HepG2 (cell line): ENCODE data around the gene TRMT112. TPM values are rescaled to one million over a fixed set of nuclear protein-coding genes. Genes with fewer than 3 reads are reported as not detected.
A peak's percentile ranks its signal among the peaks of the same experiment; 100 is the strongest.

Experiments used
- KMT2A ChIP-seq: sonication (generic); formaldehyde crosslinking; IDR thresholded peaks from 2 replicates; pipeline ENCODE4 v1.4.0; 2020; ENCODE audit warnings: missing genetic modification reagents
- NFKBIZ ChIP-seq: IDR thresholded peaks from 2 replicates; pipeline ENCODE4 v1.6.1; 2018; ENCODE audit warnings: missing genetic modification reagents, missing compliant biosample characterization
- RARA ChIP-seq: IDR thresholded peaks from 2 replicates; pipeline ENCODE4 v1.6.1; 2016; ENCODE audit warnings: missing genetic modification reagents, missing compliant biosample characterization
- XRCC5 ChIP-seq: fragments of 200-400 bp; formaldehyde crosslinking; optimal IDR thresholded peaks from 2 replicates; pipeline ENCODE3; 2017; ENCODE audit warnings: mild to moderate bottlenecking, low read length
- ZNF230 ChIP-seq: sonication (generic); formaldehyde crosslinking; IDR thresholded peaks from 2 replicates; pipeline ENCODE4 v1.4.0; 2020; ENCODE audit warnings: mild to moderate bottlenecking, missing genetic modification reagents
- ZNF34 ChIP-seq: sonication (generic); formaldehyde crosslinking; IDR thresholded peaks from 2 replicates; pipeline ENCODE4 v1.4.0; 2020; ENCODE audit warnings: mild to moderate bottlenecking, missing genetic modification reagents, borderline replicate concordance
- ZNF446 ChIP-seq: sonication (generic); formaldehyde crosslinking; IDR thresholded peaks from 2 replicates; pipeline ENCODE4 v1.5.0; 2020; ENCODE audit warnings: mild to moderate bottlenecking, missing genetic modification reagents
- ZNF468 ChIP-seq: sonication (generic); formaldehyde crosslinking; IDR thresholded peaks from 2 replicates; pipeline ENCODE4 v1.8.0; 2022; ENCODE audit warnings: mild to moderate bottlenecking, moderate library complexity, missing genetic modification reagents
- ZNF589 ChIP-seq: sonication (generic); formaldehyde crosslinking; conservative IDR thresholded peaks from 2 replicates; pipeline ENCODE4 v1.8.0; 2022; ENCODE audit warnings: mild to moderate bottlenecking, moderate library complexity, missing genetic modification reagents
- ZNF616 ChIP-seq: sonication (generic); formaldehyde crosslinking; IDR thresholded peaks from 2 replicates; pipeline ENCODE4 v1.5.0; 2020; ENCODE audit warnings: low read depth, mild to moderate bottlenecking, missing genetic modification reagents
- ZNF660 ChIP-seq: sonication (generic); formaldehyde crosslinking; IDR thresholded peaks from 2 replicates; pipeline ENCODE4 v1.5.1; 2020; ENCODE audit warnings: mild to moderate bottlenecking, low read depth, missing genetic modification reagents, borderline replicate concordance
- ZNF724P ChIP-seq: sonication (generic); formaldehyde crosslinking; IDR thresholded peaks from 2 replicates; pipeline ENCODE4 v1.8.0; 2022; ENCODE audit warnings: missing genetic modification reagents, borderline replicate concordance
- ZZZ3 ChIP-seq: sonication (generic); formaldehyde crosslinking; IDR thresholded peaks from 2 replicates; pipeline ENCODE4 v1.4.0; 2020; ENCODE audit warnings: missing genetic modification reagents, mild to moderate bottlenecking, borderline replicate concordance
- polyA plus RNA-seq, 8 experiments: library from polyadenylated mRNA; depleted of rRNA in 3 of 8; stranded (reverse) in 7 of 8; unstranded in 1 of 8; fragments of >200 nt; fragmentation: Illumina TruSeq in 4 of 8; extraction: Trizol in 4 of 8; gene quantifications; 2 replicates each; pipeline versions ENCODE4 v1.2.1 to v1.2.3, GENCODE V29; 2011 to 2016; ENCODE audit warnings: low read depth in 4 of 8, missing spikeins in 1 of 8, mixed read lengths in 1 of 8; ENCODE audit not compliant: insufficient read depth in 1 of 8
- total RNA-seq, 5 experiments: library from RNA; depleted of rRNA; stranded (reverse); fragments of >200 nt; fragmentation: Illumina TruSeq; extraction: Trizol; gene quantifications; 2 replicates each; pipeline ENCODE4 v1.2.3, GENCODE V29; 2016; ENCODE audit warnings: low read depth in 1 of 5
- TF ChIP-seq, protein P1 (sequence below): IDR thresholded peaks from 2 replicates; pipeline ENCODE4 v1.6.1; 2012; ENCODE audit warnings: low read length, improper control_type of control experiment
- TF ChIP-seq, protein P2 (sequence below): sonication (generic); formaldehyde crosslinking; IDR thresholded peaks from 2 replicates; pipeline ENCODE4 v1.5.1; 2020; ENCODE audit warnings: mild to moderate bottlenecking, missing genetic modification reagents, borderline replicate concordance
- TF ChIP-seq, protein P3 (sequence below): IDR thresholded peaks from 2 replicates; pipeline ENCODE4 v1.6.1; 2016; ENCODE audit warnings: low read depth, control low read depth
- TF ChIP-seq, protein P4 (sequence below): sonication (generic); formaldehyde crosslinking; IDR thresholded peaks from 2 replicates; pipeline ENCODE4 v1.4.0; 2020; ENCODE audit warnings: missing genetic modification reagents
- TF ChIP-seq, protein P5 (sequence below): sonication (generic); formaldehyde crosslinking; IDR thresholded peaks from 2 replicates; pipeline ENCODE4 v1.9.0; 2022; ENCODE audit warnings: low read depth, missing genetic modification reagents
- TF ChIP-seq, protein P6 (sequence below): sonication (generic); formaldehyde crosslinking; IDR thresholded peaks from 2 replicates; pipeline ENCODE4 v1.5.0; 2020; ENCODE audit warnings: missing genetic modification reagents, mild to moderate bottlenecking, borderline replicate concordance

Gene TRMT112
- total and polyA plus RNA-seq, 2 of the 13 experiments (the other 11 are each of a cell fraction or from before 2014, with no cell fraction given): 186 to 409 TPM

DNA sequence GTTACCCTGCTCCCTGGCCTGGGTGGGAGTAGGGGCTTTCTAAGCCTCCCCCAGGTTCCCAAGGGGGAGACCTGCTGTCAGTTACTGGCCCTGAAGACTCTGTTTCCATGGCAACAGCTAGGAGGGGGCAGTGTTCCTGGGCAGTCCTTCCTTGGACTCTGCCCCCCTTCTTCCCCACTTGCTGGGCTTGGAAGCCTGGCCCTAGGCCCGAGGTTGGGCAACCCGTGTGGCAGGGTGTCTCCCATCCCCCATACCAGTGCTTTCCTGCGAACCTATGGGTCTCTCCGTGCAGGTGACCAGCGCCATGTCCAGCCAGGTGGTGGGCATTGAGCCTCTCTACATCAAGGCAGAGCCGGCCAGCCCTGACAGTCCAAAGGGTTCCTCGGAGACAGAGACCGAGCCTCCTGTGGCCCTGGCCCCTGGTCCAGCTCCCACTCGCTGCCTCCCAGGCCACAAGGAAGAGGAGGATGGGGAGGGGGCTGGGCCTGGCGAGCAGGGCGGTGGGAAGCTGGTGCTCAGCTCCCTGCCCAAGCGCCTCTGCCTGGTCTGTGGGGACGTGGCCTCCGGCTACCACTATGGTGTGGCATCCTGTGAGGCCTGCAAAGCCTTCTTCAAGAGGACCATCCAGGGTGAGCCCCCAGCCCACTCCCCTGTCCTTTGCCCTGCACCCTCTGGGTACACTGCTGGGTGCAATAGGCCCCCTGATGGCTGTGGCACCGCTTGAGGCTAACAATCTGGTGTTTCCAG lies 10.3 kb downstream of the TRMT112 start (continued):
- TF ChIP-seq, protein P1, sequence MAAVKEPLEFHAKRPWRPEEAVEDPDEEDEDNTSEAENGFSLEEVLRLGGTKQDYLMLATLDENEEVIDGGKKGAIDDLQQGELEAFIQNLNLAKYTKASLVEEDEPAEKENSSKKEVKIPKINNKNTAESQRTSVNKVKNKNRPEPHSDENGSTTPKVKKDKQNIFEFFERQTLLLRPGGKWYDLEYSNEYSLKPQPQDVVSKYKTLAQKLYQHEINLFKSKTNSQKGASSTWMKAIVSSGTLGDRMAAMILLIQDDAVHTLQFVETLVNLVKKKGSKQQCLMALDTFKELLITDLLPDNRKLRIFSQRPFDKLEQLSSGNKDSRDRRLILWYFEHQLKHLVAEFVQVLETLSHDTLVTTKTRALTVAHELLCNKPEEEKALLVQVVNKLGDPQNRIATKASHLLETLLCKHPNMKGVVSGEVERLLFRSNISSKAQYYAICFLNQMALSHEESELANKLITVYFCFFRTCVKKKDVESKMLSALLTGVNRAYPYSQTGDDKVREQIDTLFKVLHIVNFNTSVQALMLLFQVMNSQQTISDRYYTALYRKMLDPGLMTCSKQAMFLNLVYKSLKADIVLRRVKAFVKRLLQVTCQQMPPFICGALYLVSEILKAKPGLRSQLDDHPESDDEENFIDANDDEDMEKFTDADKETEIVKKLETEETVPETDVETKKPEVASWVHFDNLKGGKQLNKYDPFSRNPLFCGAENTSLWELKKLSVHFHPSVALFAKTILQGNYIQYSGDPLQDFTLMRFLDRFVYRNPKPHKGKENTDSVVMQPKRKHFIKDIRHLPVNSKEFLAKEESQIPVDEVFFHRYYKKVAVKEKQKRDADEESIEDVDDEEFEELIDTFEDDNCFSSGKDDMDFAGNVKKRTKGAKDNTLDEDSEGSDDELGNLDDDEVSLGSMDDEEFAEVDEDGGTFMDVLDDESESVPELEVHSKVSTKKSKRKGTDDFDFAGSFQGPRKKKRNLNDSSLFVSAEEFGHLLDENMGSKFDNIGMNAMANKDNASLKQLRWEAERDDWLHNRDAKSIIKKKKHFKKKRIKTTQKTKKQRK: no peak
- no peak for TF ChIP-seq ZNF230 (CRISPR knock-in tag)
- TF ChIP-seq, protein P2, sequence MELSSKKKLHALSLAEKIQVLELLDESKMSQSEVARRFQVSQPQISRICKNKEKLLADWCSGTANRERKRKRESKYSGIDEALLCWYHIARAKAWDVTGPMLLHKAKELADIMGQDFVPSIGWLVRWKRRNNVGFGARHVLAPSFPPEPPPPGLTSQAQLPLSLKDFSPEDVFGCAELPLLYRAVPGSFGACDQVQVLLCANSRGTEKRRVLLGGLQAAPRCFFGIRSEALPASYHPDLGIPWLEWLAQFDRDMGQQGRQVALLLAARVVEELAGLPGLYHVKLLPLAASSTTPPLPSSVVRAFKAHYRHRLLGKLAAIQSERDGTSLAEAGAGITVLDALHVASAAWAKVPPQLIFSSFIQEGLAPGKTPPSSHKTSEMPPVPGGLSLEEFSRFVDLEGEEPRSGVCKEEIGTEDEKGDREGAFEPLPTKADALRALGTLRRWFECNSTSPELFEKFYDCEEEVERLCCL (CRISPR knock-in tag): no peak
- no peak for TF ChIP-seq RARA (CRISPR knock-in tag)
- TF ChIP-seq, protein P3, sequence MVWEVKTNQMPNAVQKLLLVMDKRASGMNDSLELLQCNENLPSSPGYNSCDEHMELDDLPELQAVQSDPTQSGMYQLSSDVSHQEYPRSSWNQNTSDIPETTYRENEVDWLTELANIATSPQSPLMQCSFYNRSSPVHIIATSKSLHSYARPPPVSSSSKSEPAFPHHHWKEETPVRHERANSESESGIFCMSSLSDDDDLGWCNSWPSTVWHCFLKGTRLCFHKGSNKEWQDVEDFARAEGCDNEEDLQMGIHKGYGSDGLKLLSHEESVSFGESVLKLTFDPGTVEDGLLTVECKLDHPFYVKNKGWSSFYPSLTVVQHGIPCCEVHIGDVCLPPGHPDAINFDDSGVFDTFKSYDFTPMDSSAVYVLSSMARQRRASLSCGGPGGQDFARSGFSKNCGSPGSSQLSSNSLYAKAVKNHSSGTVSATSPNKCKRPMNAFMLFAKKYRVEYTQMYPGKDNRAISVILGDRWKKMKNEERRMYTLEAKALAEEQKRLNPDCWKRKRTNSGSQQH (CRISPR knock-in tag): no peak
- no peak for TF ChIP-seq ZNF34
- TF ChIP-seq ZNF468: no peak
- TF ChIP-seq ZNF724P (CRISPR knock-in tag): no peak
- TF ChIP-seq KMT2A (CRISPR knock-in tag): no peak
- TF ChIP-seq, protein P4, sequence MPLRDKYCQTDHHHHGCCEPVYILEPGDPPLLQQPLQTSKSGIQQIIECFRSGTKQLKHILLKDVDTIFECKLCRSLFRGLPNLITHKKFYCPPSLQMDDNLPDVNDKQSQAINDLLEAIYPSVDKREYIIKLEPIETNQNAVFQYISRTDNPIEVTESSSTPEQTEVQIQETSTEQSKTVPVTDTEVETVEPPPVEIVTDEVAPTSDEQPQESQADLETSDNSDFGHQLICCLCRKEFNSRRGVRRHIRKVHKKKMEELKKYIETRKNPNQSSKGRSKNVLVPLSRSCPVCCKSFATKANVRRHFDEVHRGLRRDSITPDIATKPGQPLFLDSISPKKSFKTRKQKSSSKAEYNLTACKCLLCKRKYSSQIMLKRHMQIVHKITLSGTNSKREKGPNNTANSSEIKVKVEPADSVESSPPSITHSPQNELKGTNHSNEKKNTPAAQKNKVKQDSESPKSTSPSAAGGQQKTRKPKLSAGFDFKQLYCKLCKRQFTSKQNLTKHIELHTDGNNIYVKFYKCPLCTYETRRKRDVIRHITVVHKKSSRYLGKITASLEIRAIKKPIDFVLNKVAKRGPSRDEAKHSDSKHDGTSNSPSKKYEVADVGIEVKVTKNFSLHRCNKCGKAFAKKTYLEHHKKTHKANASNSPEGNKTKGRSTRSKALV (CRISPR knock-in tag): no peak
- TF ChIP-seq ZZZ3 (CRISPR knock-in tag): no peak
- TF ChIP-seq, protein P5, sequence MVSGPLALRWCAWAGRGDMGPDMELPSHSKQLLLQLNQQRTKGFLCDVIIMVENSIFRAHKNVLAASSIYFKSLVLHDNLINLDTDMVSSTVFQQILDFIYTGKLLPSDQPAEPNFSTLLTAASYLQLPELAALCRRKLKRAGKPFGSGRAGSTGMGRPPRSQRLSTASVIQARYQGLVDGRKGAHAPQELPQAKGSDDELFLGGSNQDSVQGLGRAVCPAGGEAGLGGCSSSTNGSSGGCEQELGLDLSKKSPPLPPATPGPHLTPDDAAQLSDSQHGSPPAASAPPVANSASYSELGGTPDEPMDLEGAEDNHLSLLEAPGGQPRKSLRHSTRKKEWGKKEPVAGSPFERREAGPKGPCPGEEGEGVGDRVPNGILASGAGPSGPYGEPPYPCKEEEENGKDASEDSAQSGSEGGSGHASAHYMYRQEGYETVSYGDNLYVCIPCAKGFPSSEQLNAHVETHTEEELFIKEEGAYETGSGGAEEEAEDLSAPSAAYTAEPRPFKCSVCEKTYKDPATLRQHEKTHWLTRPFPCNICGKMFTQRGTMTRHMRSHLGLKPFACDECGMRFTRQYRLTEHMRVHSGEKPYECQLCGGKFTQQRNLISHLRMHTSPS (CRISPR knock-in tag): no peak
- TF ChIP-seq ZNF616 (CRISPR knock-in tag): no peak
- TF ChIP-seq, protein P6, sequence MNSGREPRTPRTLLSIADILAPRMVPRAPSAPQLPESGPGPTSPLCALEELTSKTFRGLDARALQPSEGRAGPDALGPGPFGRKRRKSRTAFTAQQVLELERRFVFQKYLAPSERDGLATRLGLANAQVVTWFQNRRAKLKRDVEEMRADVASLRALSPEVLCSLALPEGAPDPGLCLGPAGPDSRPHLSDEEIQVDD (CRISPR knock-in tag): no peak
- 0 out of 2 replicates have a peak, but pooled peaks have one; percentile 20 for TF ChIP-seq NFKBIZ (CRISPR knock-in tag)
- TF ChIP-seq ZNF660 (CRISPR knock-in tag): no peak
- no peak for TF ChIP-seq XRCC5
- TF ChIP-seq ZNF589: no peak
- TF ChIP-seq ZNF446 (CRISPR knock-in tag): no peak
